Activated B cell treated with CpG ODN at 0.5 μM for 24 hours (primary cell): ENCODE data around the gene KLK3. TPM values are rescaled to one million over a fixed set of nuclear protein-coding genes. Genes with fewer than 3 reads are reported as not detected.
"Not testable (repeated sequence)": the region's sequence is repeated elsewhere in the genome, so short reads cannot be mapped to it uniquely, and the experiment has no call there.

Source experiments
- ATAC-seq: fragments of 200-7000 bp; cut with Tn5 transposase; one replicate; pipeline ENCODE4 v1.10.0; 2021; ENCODE audit warnings: low read depth, mild to moderate bottlenecking, moderate library complexity
- CTCF ChIA-PET: fragments of 350-600 bp; sonication (Branson Sonifier 250); formaldehyde crosslinking; loops from one replicate; lab custom pipeline; 2021; ENCODE audit warnings: antibody characterized with exemption; lab: Charles Lee
- POLR2A ChIA-PET: fragments of 350-600 bp; sonication (Branson Sonifier 250); formaldehyde crosslinking; loops from one replicate; lab custom pipeline; 2021; ENCODE audit warnings: antibody characterized with exemption; lab: Charles Lee
- DNase-seq: peaks from one replicate; pipeline ENCODE4 v3.0.0; 2022
- H3K27ac Mint-ChIP-seq: one replicate; pipeline ENCODE4 v1.8.0; 2020; ENCODE audit warnings: mixed read lengths
- H3K27me3 Mint-ChIP-seq: one replicate; pipeline ENCODE4 v1.8.0; 2021; ENCODE audit warnings: mixed read lengths
- H3K36me3 Mint-ChIP-seq: one replicate; pipeline ENCODE4 v1.8.0; 2021; ENCODE audit warnings: low read depth, mixed read lengths
- H3K4me1 Mint-ChIP-seq: one replicate; pipeline ENCODE4 v1.8.0; 2021; ENCODE audit warnings: mixed read lengths
- H3K4me3 Mint-ChIP-seq: one replicate; pipeline ENCODE4 v1.8.0; 2020; ENCODE audit warnings: mild to moderate bottlenecking, mixed read lengths
- H3K9me3 Mint-ChIP-seq: one replicate; pipeline ENCODE4 v1.8.0; 2020; ENCODE audit warnings: mixed read lengths
- intact Hi-C: fragments of 100-400 bp; cut with micrococcal nuclease; formaldehyde crosslinking; loops from one replicate; pipeline ENCODE4 v1.15.1; 2024
- total RNA-seq: library from RNA; stranded (reverse); gene quantifications from 2 replicates; pipeline ENCODE4 v1.2.3, GENCODE V29; 2022
- TF ChIP-seq, protein P1 (sequence below): fragments of 200-600 bp; IDR thresholded peaks from one replicate; pipeline ENCODE4 v1.8.0; 2022; ENCODE audit warnings: antibody characterized with exemption, mild to moderate bottlenecking

Gene KLK3
- total RNA-seq, result not detected in 2 replicates

- POLR2A ChIA-PET, result no interaction called here
- H3K27me3 Mint-ChIP-seq, result peaks cover 48% of the 10 kb centered on the region
Observed at GRCh38 chr19:50854636-50855410, at the start of gene KLK3. Gene KLK3, plus strand, starts transcription at chr19:50854915. Its CDS starts 41 bp downstream, at chr19:50854956.

DNA sequence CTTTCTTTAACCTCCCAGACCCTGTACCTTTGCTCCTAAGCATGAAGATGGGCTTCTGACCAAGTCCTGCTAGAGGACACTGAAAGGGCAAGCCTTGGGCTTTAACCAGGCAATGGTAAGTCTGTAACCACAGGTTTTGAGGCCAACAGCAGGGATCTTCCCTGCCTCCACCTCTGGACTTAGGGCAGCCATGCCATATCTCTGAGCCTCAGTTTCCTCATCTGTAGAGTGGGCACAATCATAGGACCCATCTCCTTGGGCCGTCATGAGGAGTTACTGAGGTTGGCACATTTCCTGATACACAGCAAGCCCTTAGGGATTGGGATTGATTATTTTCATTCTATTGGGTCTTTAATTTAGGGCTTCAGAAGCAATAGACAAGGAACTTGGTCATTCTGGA lies 45.9 kb upstream of the KLK3 start:
- Mint-ChIP-seq H3K9me3 (no peaks in the 10 kb centered on the region), H3K27me3 (peaks cover 7% of the 10 kb centered on the region), H3K27ac (no peak overlapping the region), H3K4me1 (peaks cover 14% of the 10 kb centered on the region), H3K4me3 (no peak overlapping the region), H3K36me3 (peaks cover 7% of the 10 kb centered on the region)
- no peak for ATAC-seq
- DNase-seq, result no peak
- TF ChIP-seq, protein P1, sequence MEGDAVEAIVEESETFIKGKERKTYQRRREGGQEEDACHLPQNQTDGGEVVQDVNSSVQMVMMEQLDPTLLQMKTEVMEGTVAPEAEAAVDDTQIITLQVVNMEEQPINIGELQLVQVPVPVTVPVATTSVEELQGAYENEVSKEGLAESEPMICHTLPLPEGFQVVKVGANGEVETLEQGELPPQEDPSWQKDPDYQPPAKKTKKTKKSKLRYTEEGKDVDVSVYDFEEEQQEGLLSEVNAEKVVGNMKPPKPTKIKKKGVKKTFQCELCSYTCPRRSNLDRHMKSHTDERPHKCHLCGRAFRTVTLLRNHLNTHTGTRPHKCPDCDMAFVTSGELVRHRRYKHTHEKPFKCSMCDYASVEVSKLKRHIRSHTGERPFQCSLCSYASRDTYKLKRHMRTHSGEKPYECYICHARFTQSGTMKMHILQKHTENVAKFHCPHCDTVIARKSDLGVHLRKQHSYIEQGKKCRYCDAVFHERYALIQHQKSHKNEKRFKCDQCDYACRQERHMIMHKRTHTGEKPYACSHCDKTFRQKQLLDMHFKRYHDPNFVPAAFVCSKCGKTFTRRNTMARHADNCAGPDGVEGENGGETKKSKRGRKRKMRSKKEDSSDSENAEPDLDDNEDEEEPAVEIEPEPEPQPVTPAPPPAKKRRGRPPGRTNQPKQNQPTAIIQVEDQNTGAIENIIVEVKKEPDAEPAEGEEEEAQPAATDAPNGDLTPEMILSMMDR, result no peak
- intact Hi-C loops, result loop anchor here (10.0 kb wide), 1 partner anchor 556 kb away; the partner anchor contains the start of genes CLDND2 and ETFB
- POLR2A ChIA-PET, result no interaction called here
- CTCF ChIA-PET, result no interaction called here

More at GRCh38 chr19:50854636-50855410, at the start of gene KLK3:
- TF ChIP-seq, protein P1, result no peak
- Mint-ChIP-seq H3K4me1 (no peaks in the 10 kb centered on the region), H3K27ac (no peak within 1 kb of the TSS), H3K36me3 (no peaks in the 10 kb centered on the region), H3K4me3 (no peak within 1 kb of the TSS), H3K9me3 (no peaks in the 10 kb centered on the region)
- DNase-seq, result no peak
- CTCF ChIA-PET, result no interaction called here
- no peak for ATAC-seq
- intact Hi-C loops, result no loop called here

GRCh38 chr19:50811622-50812238 lies 43.0 kb upstream of the KLK3 start:
- POLR2A ChIA-PET, intact Hi-C loops, H3K4me3 Mint-ChIP-seq, ATAC-seq, H3K36me3 Mint-ChIP-seq, H3K27ac Mint-ChIP-seq, DNase-seq, CTCF ChIA-PET, H3K9me3 Mint-ChIP-seq, H3K4me1 Mint-ChIP-seq: not testable (repeated sequence)
- H3K27me3 Mint-ChIP-seq, result peaks cover 15% of the 10 kb centered on the region

DNA sequence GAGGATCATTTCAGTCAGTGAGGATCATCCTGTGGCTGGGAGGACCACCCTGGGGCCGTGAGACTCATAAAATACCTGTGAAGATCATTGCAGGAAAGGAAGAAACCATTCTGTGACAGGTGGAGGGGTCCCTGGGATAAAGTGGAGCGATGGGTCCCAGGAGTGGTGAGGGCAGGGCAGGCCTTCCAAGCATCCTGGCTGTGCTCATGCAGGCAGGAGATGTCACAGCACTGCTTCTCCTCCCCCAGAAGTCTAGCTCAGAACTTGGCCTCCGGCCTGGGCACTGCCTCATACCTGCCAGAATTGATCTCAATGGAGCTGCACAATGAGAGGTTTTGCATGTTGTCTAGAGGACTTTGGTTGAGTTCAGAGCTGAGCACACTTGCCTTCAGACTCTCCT lies 42.2 kb upstream of the KLK3 start:
- POLR2A ChIA-PET, result no interaction called here
- no peak overlapping the region for H3K4me3 Mint-ChIP-seq
- intact Hi-C loops, result no loop called here
- no peaks in the 10 kb centered on the region for H3K9me3 Mint-ChIP-seq
- no peaks in the 10 kb centered on the region for H3K36me3 Mint-ChIP-seq
- DNase-seq (no peak), ATAC-seq (no peak)
- no peak overlapping the region for H3K27ac Mint-ChIP-seq
- CTCF ChIA-PET, result no interaction called here
- H3K4me1 Mint-ChIP-seq, result peaks cover 13% of the 10 kb centered on the region
- H3K27me3 Mint-ChIP-seq, result peaks cover 15% of the 10 kb centered on the region
- TF ChIP-seq, protein P1, result no peak

- Mint-ChIP-seq H3K36me3 (no peaks in the 10 kb centered on the region), H3K4me3 (no peak overlapping the region), H3K27ac (no peak overlapping the region), H3K4me1 (peaks cover 37% of the 10 kb centered on the region), H3K27me3 (peaks cover 15% of the 10 kb centered on the region), H3K9me3 (no peaks in the 10 kb centered on the region)
- intact Hi-C loops, result no loop called here
- TF ChIP-seq, protein P1, result no peak
- POLR2A ChIA-PET, result no interaction called here
- CTCF ChIA-PET, result no interaction called here
- DNase-seq (no peak), ATAC-seq (no peak)
Observed at GRCh38 chr19:50814883-50815282, 39.8 kb upstream of the KLK3 start.
